Raji (cell line): ENCODE results near the gene SPAST.
A peak's percentile ranks its signal among the peaks of the same experiment; 100 is the strongest.

Source experiments
- POLR2A ChIP-seq: IDR thresholded peaks from 2 replicates; pipeline ENCODE4 v1.6.1; 2011; ENCODE audit warnings: low read depth, low read length, control low read depth; ENCODE audit not compliant: insufficient read depth

SPAST gene

GRCh38 chr2:32063310-32064020, at the start of gene SPAST:
Gene SPAST (plus strand): TSS chr2:32063556. CDS start chr2:32063832, 276 bp downstream.
- peak; percentile 89 for TF ChIP-seq POLR2A

GRCh38 chr2:32039447-32040219, 23.7 kb upstream of the SPAST start, which contains the start of gene DPY30:
Gene DPY30 (minus strand): TSS chr2:32039805. CDS start chr2:32039456, 349 bp downstream.
- peak; percentile 100 for TF ChIP-seq POLR2A

- no peak for TF ChIP-seq POLR2A
These were observed 19.8 kb upstream of the SPAST start for GRCh38 chr2:32043561-32043960.

- no peak for TF ChIP-seq POLR2A
These were observed 11.4 kb upstream of the SPAST start for GRCh38 chr2:32051836-32052439.

- TF ChIP-seq POLR2A, result no peak
These were observed 5.2 kb upstream of the SPAST start for GRCh38 chr2:32058130-32058529.

- no peak for TF ChIP-seq POLR2A
These were observed 3.1 kb upstream of the SPAST start for GRCh38 chr2:32060266-32060665.

- TF ChIP-seq POLR2A, result no peak
These were observed 1.9 kb upstream of the SPAST start for GRCh38 chr2:32061430-32061829.

- TF ChIP-seq POLR2A, result no peak
These were observed 1.1 kb upstream of the SPAST start for GRCh38 chr2:32061973-32062861.

GRCh38 chr2:32064021-32064601, 755 bp downstream of the SPAST start:
- peak; percentile 84; the same call in 1 of the 2 replicates for TF ChIP-seq POLR2A

- no peak for TF ChIP-seq POLR2A
These were observed 1.4 kb downstream of the SPAST start for GRCh38 chr2:32064713-32065112.

- no peak for TF ChIP-seq POLR2A
These were observed 4.2 kb downstream of the SPAST start for GRCh38 chr2:32067549-32067948.

GRCh38 chr2:32074134-32074506, 10.8 kb downstream of the SPAST start:
- no peak for TF ChIP-seq POLR2A

GRCh38 chr2:32095671-32096070, 32.3 kb downstream of the SPAST start:
- no peak for TF ChIP-seq POLR2A

- no peak for TF ChIP-seq POLR2A
These were observed 44.8 kb downstream of the SPAST start for GRCh38 chr2:32108111-32108510.
